NCI-H146 treated with DMSO at 0.1 percent for 48 hours (cell line): Measurements from ENCODE around the gene COL17A1.

Experiments
- DNase-seq: peaks from one replicate; lab custom pipeline; 2025; ENCODE audit not compliant: unreplicated experiment; lab: John Stamatoyannopoulos, UW

The COL17A1 gene

DNA sequence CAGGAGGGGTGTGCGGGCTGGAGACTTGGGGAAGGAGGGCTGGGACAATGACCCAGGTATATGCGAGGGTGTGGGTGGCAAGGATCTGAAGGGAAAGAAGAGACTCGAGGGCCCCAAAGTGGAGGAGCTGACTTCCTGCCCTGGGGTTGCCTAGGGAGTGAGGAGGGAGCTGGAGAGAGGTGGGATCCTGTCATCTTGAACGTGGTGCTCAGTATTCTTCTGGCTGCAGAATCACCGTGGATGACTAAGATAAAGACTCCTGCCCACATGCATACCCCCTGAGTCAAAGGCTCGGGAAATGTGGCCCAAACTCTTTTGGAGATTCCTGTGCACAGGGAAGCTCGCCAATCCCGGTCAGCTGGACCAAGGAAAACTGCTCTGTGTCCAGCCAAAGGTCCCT lies 31.2 kb downstream of the COL17A1 start:
- no peak for DNase-seq

DNA sequence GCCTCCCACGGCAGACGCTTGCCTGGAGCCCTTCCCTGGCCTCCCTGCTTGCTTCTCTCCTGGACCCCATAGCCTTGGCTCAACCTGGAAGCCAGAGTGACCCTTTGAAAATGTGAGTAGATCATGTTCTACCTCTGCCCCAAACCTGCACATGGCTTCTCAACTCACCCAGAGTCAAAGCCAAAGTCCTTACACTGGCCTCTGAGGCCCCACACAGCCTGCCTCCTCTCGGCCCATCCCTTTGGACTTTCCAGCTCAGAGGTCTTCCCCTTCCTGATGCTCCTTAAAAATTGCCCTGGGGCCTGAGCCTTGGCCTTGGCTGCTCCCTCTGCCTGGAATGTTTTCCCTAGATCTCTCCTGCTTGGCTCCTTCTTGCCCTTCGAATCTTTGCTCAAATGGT lies 32.5 kb downstream of the COL17A1 start:
- DNase-seq = no peak

DNA sequence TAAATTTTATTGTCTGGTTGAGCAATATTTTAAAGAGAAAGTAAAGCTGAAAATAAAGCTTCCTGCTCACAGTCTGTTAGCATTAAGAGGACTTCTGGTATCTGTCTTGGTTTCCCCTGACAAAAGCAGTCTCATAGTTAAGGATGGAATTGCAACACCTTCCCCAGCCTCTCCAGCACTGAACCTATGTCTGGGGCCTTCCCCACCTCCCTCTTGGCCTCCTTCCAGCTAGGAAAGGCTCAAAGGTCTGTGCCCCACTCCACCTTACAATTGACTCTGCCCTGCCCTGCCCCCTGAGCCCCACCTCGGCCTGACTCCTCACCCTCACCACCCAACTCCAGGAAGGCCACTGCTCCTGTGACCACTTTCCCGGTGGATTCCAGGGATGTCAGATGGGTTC lies 33.2 kb downstream of the COL17A1 start:
- DNase-seq = no peak

DNA sequence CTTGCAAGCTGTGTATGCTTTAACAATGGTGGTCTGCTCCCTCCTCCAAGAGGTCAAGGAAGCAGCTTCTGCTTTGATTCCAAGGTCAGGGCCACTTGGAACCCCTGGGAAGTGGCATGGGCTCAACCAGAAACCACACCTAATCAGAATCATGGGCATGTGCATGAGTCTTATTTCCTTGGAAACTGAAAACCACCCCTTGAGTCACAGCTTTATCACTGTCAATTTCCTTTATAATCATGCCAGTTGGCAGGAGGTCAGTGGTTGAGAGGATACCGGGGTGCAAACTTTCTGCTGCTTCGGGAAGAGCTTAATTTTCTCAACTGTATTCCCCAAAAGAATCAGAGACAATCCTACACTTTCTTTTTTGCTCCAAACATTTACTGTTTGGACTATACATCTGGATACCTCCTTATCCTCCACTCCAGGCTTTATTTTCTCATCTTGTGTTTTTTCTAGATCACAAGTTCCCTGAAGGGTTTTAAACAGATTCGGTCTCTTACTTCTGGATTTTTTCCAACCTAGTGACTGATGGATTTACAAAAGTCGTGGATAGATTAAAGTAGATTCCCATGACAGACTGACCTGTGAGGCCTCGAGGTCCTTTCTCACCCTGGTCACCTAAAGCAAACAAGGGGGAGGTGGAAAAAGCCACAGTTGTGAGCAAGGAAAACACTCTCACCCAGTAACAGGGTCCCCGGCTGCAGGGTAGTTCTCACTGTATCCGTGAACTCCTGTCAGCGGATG lies 36.0 kb downstream of the COL17A1 start:
- DNase-seq = no peak

DNA sequence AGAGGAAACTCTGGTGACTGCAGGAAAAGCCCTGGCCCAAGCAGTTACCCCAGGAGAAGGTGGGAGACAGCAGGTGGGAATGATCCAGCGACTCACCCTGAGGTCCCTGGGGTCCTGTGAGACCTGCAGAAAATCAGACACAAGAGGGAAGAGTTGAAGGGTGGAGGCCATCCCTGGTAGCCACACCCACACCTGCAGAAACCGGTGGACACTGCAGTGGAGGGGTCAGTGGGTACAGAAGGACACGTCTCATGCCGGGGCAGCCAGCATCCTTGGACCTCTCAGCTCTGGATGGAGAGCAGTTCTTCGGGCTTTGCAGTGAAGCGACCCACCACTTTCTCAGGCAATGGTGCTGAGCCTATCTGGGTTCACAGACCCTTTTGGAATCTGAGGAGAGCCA lies 39.0 kb downstream of the COL17A1 start:
- DNase-seq = no peak

DNA sequence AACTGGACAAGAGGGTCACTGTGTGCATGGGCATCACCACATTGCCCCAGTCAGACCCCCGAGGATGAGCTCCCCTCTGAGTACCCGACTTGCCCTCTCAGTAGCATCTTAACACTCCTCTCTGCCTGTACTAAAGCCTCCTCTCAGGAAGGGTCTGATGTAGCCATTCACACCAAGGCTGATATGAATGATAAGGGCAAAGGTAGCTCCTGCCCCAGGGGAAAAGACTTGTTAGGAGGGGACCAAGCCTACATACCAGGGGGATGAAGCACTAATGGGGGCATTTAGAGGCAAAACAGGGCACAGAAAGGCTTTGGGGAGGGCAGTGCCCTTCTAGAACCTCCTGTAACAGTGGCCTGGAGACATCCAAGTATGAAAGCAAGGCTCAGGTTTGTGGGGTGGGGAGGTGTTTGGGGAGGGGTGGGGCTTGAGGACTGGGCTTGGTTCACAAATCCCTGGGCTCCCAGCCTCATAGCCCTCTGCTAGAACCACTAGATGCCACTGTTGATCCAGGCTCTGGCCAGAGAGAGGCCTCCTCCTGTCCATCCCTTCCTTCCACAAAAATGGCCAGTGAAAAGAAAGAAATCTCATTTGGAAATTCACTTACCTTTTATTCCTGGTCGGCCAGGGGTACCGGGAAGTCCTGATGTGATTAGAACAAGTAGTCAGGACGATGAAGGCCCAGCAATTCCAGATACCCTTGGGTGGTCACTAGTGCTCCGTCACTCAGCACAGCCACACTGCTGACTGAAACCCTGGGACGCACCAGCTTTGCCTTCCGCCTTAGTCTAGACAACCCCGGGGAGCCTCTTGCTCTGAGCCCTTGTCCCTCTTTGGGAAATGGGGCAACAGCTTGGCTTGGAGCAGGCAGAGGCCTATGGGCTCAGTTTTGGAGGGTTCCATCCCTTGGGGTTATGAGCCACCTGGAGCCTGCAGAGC lies 40.3 kb downstream of the COL17A1 start:
- peak; percentile 66 for DNase-seq

DNA sequence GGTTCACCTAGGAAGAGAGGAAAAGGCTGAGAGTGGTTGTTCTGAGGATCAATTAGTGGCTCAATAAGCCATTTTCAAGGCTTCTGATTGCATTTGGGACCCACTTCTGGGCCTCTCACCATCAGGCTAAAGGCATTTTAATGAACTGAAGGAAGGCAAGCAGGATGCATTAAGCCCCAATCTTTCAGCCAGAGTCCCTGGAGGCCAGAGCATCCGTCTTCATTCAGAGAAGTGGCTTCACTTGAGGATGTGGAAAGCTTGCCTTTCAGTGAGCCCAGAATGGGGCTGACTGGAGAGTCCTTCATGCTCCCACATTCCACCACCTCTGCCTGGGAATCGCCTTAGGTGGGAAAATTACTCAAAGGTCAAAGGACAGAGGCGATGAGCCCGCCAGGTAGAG lies 41.8 kb downstream of the COL17A1 start:
- no peak for DNase-seq

DNA sequence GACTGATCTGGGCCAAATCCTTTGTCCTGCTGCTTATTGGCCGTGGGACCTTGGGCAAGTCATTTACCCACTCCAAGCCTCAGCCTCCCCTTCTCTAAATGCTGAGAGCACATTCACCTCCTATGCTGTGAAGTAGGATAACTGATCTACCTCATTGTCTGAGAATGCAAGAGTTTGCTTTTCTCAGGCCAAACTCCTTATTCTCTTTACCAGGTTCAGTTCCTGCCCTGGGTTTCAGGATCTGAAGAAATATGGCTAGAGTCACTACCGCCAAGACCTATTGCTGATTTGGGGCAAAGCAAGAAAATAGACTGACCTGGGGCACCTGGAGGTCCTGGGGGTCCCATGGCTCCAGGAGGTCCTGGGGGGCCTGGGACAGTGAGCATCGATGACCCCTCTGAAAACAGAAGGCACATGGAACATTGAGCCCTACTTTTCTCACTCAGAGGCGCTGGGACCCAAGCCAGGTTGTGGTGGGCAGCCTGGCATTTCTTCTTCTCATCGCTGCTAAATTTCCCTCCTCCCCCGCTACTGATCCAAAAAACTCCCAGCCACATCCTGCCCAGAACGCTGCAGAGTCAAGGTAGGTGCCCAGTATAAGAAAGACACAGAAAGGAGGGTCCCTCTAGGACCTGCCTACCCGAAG lies 42.4 kb downstream of the COL17A1 start:
- no peak for DNase-seq

DNA sequence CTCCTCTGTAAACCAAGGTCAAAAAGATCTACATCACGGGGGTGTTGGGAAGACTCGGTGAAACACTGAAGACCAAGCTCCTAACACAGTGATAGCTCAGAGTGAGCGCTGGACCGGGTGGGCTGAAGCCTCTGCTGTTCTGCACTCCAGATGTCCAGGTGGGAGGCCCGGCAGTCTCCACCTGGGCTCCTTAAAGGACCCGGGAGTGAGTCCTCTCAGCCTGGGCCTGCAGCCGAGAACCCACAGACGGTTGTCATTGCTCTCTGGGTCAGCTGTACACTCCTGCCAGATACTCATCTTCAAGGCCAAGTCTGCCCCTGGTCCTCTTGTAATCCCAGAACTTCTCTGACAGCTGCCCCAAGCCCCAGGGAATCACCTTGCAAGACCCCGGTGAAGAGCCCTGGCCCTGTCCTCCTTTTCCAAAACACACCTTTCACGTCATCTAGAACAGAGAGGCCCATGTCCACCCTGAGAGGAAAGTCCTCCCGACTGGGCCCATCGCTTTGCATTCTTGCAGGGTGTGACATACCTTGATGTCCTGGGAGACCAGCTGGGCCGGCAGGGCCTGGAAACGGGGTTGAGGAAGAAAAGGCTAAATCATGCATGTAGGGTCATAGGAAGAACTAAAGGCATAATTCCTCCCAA lies 43.7 kb downstream of the COL17A1 start:
- no peak for DNase-seq

DNA sequence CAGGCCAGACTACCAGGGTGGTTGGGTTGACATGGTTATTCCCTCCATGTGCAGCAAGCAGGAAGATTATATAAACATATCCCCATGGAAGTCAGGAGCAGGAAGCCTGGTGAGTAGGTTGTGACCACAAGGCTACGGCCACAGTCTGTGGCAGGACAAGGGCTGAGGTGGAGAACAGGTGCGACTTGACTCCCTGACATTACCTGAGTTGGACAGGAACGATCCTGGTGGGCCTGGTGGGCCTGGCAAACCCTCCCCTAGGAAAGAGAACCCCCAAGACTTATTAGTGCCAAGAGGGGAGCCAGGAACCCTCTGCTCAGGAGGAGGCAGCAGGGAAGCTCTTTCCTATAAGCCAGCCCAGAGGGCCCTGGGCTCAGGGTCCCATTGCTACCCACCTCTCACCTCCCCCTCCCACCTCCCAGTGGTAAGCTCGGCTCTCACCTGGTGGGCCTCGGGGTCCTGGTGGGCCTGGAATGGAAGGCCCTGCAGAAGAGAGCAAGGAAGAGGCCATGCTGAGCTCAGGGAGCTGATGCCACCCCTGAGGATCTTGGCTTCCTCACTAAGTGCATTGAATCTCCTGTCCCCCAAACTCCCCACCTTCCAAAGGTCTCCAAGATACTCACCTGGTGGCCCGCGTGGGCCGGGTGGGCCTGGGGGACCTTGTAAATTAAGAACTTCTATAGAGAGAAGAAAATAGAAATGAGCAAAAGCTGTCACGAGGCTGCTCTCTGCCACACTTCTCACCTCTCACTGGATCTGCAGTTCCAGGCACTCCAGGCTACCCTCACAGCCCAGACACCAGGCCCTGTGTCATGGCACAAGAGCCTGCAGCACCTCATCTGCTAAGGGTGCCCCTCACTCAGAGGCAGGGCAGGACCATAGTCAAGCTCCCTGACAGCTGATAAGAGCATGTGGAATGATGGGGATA lies 44.6 kb downstream of the COL17A1 start:
- no peak for DNase-seq

DNA sequence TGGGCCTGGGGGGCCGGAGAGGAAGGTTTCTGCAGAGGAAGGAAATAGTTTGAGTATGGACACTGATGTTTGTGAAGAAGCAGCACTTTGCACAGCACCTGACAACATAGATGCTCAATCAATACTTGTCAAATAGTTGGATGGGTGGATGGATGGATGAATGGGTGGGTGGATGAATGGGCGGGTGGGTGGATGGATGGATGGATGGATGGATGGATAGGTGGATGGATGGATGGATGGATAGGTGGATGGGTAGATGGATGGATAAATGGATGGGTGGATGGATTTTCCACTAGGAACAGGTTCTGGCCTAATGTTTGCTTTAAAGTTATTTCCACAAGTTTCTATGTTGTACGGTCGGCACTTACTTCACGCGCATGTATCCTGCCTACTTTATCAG lies 45.3 kb downstream of the COL17A1 start:
- no peak for DNase-seq

DNA sequence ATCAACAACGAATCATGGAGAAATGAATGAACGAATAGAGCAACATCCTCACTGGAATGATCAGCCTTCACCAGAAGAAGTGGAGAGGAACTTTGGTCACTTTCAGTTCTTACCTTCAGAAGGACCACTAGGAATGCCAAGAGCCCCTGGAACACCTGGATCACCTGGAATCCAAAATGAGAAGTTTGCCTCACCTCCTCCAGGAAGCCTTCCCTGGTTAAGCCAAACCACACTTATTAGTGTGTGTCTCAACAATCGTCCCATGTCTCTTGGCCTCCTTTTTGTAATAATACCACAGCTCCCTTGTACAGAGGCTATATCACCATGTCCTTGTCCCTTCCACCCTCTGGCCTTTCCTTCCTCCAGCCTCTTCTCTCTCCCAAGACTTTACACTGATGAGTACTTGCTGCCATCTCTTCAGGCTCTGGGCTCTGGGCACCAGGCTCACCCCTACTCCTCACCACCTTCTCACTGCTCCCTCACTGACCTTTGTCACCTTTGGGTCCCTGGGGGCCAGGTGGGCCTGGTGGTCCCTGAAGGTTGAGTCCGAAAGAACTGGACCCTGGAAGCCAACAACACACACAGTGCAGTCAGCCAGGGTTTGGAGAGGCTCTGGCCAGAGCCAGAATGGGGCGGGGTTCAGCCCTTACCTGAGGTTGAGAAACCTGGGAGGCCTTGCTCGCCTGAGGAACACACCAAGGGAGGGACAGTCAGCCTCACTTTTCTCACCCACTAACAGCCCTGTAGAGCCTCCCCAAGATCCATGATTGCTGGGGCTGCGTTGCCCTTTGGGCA lies 46.5 kb downstream of the COL17A1 start:
- DNase-seq = no peak

DNA sequence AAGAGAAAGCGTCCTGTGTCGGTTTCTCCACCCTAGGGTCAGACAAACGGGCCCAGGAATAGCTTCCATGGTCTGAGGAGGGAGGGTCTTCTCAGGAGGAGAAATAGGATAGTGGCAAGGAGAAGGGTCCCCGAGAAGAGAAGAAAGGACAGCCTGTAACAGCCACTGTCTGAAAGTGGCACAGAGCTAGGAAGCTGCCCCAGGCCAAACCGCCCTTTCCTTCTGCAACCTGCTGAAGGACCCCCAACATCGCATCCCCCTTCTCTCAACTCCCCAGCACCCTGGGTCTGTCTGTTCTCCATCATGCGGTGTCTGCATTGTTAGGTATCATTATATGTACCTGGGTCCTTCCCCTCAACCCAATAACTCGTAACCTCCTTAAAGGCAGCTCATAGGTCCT lies 47.1 kb downstream of the COL17A1 start:
- no peak for DNase-seq

DNA sequence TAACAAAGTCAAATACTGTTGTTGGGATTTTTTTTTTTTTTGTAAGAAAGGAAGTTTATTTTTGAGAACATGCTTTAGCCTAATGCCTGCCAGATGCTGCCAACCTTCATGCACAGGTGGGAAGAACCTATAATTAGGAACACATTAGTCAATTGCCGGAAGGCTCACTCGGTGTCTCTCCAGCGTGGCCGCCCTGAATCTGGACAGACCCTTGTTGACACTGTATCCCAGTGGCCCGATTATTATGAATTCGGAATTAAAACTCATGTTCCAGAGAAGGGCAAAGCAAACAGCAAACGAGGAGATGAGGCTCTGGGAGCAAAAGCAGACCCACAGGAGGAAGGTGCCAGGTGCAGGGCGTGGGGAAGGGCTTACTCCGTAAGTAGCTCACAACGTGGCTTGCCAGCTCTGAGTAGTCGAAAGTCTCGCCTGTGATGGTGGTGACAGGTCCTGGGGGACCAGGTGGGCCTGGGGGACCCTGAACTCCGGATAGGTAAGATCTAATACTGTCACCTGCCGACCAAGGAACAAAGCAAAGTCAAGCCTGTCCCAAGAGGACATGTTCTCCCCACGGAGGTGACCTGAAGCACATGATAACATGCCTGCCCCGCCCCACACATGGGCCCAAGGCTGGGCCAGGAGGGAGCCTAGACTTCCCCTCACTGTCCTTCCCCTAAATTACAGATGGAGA lies 48.3 kb downstream of the COL17A1 start:
- peak; percentile 7 for DNase-seq

DNA sequence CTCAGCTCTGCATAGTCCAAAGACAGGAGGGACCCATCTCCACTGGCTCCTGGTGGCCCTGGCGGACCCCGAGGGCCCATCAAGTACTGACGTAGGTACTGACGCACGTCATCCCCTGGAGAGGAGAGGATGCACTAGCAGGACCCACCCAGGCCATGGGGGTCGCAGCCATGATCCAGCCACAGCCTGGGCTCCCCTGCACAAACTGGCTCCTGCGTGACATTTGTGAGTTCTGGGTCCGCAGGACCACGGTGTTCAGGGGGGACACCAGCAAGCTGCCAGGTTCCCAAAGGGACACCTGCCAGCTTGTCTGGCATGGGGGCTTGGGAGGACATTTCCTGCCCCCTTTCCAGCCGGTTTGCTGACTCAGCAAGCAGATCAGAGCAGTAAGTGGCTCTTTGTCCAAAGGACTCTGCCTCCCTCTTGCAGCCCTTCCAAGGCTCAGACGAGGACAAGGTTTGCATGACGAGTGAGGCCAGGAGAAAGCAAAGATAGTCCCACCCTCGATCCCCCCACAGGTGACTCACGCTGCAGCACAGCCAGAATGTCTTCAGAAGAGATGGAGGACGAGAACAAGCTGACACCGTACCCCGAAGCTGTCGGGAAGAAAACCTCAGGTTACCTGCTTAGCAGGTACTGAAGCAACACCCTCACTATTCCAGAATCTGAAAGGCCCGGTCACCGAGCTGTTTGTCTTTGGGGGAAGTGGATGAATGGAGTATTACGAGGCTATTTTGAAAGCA lies 49.0 kb downstream of the COL17A1 start:
- DNase-seq = no peak

DNA sequence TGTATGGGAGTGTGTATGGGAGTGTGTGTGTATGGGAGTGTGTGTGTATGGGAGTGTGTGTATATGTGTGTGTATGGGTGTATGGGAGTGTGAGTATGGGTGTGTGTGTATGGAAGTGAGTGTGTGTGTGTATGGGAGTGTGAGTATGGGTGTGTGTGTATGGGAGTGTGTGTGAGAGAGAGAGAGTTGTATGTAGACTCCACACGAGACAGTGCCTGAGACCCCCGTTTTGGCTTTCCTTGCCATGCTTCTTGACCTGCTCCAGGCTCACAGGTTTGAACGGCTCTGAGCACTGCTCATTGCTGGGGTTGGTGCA lies 49.7 kb downstream of the COL17A1 start:
- no peak for DNase-seq

DNA sequence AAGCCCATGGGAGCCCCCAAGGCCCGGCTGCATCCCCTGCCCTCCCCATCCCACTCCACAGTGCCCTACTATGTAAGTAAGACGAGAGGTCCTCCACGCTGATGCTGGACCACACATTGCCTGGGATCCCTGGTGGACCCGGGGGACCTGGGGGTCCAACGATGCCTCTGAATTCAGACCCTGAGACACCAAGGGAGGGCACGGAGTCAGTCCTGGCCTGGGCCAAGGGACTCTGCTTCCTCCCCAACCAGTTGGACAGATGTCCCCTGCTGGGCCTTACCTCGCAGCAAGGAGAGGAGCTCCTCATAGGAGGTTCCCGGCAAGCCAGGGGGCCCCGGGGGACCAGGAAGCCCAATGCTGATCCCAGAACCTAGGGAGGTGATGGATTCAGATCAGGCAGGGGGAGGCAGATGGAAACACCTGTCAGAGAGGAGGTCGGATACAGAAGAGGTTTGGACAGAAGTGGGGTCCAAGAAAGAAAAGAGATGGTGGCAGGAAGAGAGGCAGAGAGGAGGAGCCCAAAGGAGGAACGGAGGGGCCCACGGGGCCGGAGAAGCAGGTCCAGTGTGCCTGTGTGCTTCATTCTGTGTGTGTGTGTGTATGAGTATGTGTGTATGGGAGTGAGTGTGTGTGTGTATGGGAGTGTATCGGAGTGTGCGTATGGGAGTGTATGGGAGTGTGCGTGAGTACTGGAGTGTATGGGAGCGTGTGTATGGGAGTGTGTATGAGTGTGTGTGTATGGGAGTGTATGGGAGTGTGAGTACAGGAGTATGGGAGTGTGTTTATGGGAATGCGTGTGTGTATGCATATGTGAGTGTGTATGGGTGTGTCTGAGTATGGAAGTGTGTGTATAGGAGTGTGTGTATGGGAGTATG lies 50.2 kb downstream of the COL17A1 start:
- DNase-seq = no peak
